HL-60 (cell line): ENCODE data around the gene ATP2B2.

Source experiments
- GABPA ChIP-seq: IDR thresholded peaks from 2 replicates; pipeline ENCODE4 v1.6.1; 2012; ENCODE audit warnings: low read depth
- POLR2AphosphoS5 ChIP-seq: IDR thresholded peaks from 2 replicates; pipeline ENCODE4 v1.6.1; 2012; ENCODE audit warnings: low read depth
- TF ChIP-seq, protein P1 (sequence below): IDR thresholded peaks from one replicate; pipeline ENCODE4 v1.5.1; 2011; ENCODE audit warnings: low read length, control low read depth, inconsistent platforms; ENCODE audit not compliant: insufficient read depth
- TF ChIP-seq, protein P2 (sequence below): IDR thresholded peaks from 2 replicates; pipeline ENCODE4 v1.6.1; 2012; ENCODE audit warnings: low read depth; ENCODE audit not compliant: insufficient replicate concordance

DNA sequence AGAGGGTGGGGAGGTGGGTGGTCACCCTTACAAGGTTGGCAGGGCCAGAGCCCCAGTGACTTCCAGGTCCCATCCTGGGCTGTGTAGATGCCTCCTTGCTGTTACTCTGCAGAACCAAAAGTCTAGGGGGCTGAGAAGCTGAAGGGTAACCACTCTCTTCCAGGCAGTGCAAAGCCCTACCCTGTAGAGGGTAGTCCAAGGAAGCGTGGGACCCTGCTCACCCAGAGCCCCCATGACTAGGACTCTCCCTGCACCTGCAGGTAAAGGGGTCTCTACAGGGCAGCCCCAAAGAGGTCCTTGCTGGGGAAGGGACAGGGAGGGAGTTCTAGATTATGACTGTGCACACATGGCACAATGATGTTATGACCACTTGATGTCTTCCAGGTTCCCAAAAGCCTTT is 226.9 kb downstream of the ATP2B2 start:
- TF ChIP-seq, protein P1, sequence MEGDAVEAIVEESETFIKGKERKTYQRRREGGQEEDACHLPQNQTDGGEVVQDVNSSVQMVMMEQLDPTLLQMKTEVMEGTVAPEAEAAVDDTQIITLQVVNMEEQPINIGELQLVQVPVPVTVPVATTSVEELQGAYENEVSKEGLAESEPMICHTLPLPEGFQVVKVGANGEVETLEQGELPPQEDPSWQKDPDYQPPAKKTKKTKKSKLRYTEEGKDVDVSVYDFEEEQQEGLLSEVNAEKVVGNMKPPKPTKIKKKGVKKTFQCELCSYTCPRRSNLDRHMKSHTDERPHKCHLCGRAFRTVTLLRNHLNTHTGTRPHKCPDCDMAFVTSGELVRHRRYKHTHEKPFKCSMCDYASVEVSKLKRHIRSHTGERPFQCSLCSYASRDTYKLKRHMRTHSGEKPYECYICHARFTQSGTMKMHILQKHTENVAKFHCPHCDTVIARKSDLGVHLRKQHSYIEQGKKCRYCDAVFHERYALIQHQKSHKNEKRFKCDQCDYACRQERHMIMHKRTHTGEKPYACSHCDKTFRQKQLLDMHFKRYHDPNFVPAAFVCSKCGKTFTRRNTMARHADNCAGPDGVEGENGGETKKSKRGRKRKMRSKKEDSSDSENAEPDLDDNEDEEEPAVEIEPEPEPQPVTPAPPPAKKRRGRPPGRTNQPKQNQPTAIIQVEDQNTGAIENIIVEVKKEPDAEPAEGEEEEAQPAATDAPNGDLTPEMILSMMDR: no peak
- TF ChIP-seq, protein P2, sequence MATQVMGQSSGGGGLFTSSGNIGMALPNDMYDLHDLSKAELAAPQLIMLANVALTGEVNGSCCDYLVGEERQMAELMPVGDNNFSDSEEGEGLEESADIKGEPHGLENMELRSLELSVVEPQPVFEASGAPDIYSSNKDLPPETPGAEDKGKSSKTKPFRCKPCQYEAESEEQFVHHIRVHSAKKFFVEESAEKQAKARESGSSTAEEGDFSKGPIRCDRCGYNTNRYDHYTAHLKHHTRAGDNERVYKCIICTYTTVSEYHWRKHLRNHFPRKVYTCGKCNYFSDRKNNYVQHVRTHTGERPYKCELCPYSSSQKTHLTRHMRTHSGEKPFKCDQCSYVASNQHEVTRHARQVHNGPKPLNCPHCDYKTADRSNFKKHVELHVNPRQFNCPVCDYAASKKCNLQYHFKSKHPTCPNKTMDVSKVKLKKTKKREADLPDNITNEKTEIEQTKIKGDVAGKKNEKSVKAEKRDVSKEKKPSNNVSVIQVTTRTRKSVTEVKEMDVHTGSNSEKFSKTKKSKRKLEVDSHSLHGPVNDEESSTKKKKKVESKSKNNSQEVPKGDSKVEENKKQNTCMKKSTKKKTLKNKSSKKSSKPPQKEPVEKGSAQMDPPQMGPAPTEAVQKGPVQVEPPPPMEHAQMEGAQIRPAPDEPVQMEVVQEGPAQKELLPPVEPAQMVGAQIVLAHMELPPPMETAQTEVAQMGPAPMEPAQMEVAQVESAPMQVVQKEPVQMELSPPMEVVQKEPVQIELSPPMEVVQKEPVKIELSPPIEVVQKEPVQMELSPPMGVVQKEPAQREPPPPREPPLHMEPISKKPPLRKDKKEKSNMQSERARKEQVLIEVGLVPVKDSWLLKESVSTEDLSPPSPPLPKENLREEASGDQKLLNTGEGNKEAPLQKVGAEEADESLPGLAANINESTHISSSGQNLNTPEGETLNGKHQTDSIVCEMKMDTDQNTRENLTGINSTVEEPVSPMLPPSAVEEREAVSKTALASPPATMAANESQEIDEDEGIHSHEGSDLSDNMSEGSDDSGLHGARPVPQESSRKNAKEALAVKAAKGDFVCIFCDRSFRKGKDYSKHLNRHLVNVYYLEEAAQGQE: no peak
- TF ChIP-seq GABPA (no peak), POLR2AphosphoS5 (no peak)
